Coronary artery (tissue), 2 donors: ENCODE results near the gene DIAPH1.

Experiments used
- DNase-seq: peaks from one replicate; pipeline ENCODE4 v3.0.0-alpha.2; 2017; ENCODE audit warnings: low spot score
- H3K27ac ChIP-seq, 2 donors: fragments of 200-600 bp; sonication (generic); one replicate each; pipeline ENCODE4 v1.5.1; 2016 to 2019
- H3K4me3 ChIP-seq: fragments of 200-600 bp; sonication (generic); 2 replicates; pipeline ENCODE4 v1.5.1; 2016; ENCODE audit warnings: mild to moderate bottlenecking, moderate library complexity
- TF ChIP-seq, protein P1 (sequence below): fragments of 200-600 bp; sonication (generic); IDR thresholded peaks from one replicate; pipeline ENCODE4 v1.5.1; 2019; ENCODE audit warnings: antibody characterized with exemption

The DIAPH1 gene

DNA sequence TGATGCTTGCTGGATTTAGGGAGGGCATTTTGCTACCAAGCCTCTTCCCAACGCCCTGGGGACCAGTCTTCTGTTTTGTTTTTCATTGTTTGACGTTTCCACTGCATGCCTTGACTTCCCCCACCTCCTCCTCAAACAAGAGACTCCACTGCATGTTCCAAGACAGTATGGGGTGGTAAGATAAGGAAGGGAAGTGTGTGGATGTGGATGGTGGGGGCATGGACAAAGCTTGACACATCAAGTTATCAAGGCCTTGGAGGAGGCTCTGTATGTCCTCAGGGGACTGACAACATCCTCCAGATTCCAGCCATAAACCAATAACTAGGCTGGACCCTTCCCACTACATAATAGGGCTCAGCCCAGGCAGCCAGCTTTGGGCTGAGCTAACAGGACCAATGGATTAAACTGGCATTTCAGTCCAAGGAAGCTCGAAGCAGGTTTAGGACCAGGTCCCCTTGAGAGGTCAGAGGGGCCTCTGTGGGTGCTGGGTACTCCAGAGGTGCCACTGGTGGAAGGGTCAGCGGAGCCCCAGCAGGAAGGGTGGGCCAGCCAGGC is 107.0 kb downstream of the DIAPH1 start:
- H3K27ac ChIP-seq = peak overlapping the region; percentile 94 to 96
- peak overlapping the region; percentile 82 for H3K4me3 ChIP-seq
- TF ChIP-seq, protein P1, sequence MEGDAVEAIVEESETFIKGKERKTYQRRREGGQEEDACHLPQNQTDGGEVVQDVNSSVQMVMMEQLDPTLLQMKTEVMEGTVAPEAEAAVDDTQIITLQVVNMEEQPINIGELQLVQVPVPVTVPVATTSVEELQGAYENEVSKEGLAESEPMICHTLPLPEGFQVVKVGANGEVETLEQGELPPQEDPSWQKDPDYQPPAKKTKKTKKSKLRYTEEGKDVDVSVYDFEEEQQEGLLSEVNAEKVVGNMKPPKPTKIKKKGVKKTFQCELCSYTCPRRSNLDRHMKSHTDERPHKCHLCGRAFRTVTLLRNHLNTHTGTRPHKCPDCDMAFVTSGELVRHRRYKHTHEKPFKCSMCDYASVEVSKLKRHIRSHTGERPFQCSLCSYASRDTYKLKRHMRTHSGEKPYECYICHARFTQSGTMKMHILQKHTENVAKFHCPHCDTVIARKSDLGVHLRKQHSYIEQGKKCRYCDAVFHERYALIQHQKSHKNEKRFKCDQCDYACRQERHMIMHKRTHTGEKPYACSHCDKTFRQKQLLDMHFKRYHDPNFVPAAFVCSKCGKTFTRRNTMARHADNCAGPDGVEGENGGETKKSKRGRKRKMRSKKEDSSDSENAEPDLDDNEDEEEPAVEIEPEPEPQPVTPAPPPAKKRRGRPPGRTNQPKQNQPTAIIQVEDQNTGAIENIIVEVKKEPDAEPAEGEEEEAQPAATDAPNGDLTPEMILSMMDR = no peak
- DNase-seq = no peak

DNA sequence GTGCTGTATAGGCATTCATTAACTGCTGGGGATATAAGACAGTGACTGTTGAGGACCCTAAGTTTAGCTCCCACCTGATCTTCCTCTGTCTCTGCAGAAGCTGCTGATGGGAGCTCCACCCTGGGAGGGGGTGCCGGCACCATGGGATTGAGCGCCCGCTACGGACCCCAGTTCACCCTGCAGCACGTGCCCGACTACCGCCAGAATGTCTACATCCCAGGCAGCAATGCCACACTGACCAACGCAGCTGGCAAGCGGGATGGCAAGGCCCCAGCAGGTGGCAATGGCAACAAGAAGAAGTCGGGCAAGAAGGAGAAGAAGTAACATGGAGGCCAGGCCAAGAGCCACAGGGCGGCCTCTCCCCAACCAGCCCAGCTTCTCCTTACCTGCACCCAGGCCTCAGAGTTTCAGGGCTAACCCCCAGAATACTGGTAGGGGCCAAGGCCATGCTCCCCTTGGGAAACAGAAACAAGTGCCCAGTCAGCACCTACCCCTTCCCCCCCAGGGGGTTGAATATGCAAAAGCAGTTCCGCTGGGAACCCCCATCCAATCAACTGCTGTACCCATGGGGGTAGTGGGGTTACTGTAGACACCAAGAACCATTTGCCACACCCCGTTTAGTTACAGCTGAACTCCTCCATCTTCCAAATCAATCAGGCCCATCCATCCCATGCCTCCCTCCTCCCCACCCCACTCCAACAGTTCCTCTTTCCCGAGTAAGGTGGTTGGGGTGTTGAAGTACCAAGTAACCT is 107.8 kb downstream of the DIAPH1 start:
- TF ChIP-seq, protein P1 = no peak
- Histone ChIP-seq H3K27ac (peak overlapping the region; percentile 10 to 98), H3K4me3 (no peak overlapping the region)
- peak; percentile 70 for DNase-seq

DNA sequence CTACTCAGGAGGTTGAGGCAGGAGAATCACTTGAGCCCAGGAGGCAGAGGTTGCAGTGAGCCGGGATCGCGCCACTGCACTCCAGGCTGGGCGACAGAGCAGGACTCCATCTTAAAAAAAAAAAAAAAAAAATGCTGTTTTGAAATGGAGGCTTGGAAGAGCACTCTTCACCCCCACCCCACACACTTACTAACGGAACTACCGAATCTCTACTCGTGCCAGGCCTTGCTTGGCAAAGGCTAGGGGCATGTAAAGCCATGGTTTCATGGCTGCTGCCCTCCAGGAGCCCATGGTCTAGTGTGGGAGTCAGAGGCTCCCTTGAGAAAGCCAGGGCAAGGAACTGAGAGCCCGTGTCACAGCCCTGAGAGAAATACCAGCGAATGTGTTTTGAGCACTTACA is 108.6 kb downstream of the DIAPH1 start:
- peak overlapping the region; percentile 90 to 98 for H3K27ac ChIP-seq
- H3K4me3 ChIP-seq = no peak overlapping the region
- TF ChIP-seq, protein P1 = no peak
- peak; percentile 43 for DNase-seq

DNA sequence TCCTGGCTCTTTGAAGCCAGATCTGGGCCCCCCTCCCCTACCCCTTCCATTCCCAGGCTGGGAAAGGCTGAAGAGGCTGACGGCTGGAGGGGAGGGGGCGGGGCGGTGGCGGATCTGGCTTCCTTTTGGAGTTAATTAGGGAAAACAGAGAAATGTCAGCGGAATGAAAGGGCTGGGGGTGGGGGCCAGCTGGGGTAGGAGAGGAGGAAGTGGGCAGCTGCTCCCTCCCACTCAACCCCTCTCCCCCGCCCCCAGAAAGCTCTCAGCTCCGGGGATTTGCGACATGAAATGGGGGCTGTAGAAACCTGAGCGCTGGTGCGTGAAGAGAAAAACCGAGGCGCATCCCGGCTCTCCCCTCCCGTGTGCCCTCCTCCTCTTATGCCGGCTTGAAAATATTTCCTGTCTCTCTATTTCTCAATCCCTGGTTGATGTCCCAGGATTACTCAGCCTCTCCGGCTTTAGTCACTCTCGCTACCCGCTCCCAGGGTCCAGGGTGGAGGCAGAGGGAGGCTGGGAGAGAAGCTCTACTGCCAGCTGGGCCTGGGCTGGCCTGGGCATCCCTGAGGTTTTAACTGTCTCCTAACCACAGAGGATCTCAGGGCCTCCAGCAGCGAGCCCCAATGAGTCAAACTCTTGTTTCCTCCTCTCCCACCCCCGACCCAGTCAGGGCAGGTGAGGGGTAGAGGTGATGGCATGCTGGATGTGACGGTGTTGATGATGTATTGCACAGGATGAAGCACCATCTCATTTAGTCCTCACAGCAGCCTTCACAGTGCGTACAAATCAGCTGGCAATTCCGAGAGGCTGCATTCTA is 109.8 kb downstream of the DIAPH1 start:
- TF ChIP-seq, protein P1 = no peak
- peak overlapping the region; percentile 71 for H3K4me3 ChIP-seq
- H3K27ac ChIP-seq = peak overlapping the region; percentile 90 to 98
- DNase-seq = peak; percentile 93

DNA sequence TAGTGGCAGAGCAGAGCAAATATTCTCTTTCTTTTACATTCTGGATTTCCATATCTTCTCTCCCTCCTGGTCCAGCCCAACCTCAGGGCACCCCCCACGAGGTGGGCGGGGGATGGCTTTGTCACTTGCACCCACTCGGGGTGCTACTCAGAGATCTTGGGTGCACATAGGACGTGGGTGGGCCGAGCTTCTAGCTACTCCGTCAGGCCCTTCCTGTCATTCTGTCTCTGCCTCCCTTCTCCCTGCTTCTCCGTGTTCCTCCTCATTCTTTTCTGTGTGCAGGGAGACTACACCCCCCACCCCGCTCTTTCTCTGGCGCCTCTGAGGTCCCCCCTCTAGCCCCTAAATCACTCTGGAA is 110.4 kb downstream of the DIAPH1 start:
- TF ChIP-seq, protein P1 = no peak
- no peak for DNase-seq
- H3K27ac ChIP-seq = peak overlapping the region; percentile 90 to 98
- peak overlapping the region; percentile 71 for H3K4me3 ChIP-seq

DNA sequence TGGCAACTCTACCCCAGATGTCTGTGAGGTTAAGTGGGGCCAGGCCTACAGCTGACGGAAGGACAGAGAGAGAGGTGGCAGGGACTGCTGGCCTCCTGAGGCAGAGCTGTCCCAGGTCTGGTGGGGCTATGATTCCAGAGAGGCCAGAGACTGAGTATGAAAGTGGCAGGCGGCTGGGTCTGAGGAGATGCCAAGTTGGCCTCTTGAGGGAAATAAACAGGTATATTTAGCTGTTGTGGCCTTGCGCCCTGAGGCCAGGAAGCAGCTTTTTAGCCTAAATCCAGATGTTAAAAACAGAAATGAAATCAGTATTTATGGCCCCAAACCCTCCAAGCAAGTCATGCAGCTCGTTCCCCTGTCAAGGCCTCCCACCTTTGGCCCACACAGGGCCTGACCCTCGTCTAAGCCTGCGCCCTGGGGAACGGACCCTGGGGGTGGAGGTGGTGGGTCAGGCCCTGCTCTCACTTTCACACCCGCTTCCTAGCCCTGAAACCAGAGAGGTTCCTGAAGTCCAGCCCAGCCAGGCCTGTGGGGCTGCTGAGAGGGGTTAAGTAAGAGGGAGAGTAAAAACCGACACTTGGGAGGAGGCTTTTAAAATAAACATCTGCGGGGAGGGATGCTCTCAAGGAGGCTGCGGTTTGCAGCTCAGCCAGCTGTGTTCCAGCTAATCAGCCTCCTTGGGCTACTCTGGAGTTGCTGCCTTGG is 111.3 kb downstream of the DIAPH1 start:
- DNase-seq = no peak
- peak overlapping the region; percentile 90 to 98 for H3K27ac ChIP-seq
- TF ChIP-seq, protein P1 = no peak
- H3K4me3 ChIP-seq = peak overlapping the region; percentile 71
